HepG2 (cell line): ENCODE results near the gene VPS13D. TPM values are rescaled to one million over a fixed set of nuclear protein-coding genes. Genes with fewer than 3 reads are reported as not detected.

Experiments used
- ATAC-seq: fragments of 200-7000 bp; cut with Tn5 transposase; 3 replicates; pipeline ENCODE4 v1.9.1; 2020; ENCODE audit warnings: mild to moderate bottlenecking, moderate library complexity
- BruUV-seq: library from RNA; stranded (reverse); fragments of 400-500 nt; replicated peaks from 2 replicates; lab custom pipeline; 2021; lab: Mats Ljungman, UMichigan
- CTCF ChIA-PET: fragments of 300-600 bp; formaldehyde crosslinking; extraction: SDS; loops from one replicate; lab custom pipeline; 2021; ENCODE audit warnings: low total read pairs, inconsistent platforms, low intra/inter-chr PET ratio; lab: Yijun Ruan, JAX
- POLR2A ChIA-PET: fragments of 350-600 bp; sonication (Branson Sonifier 250); formaldehyde crosslinking; loops from one replicate; lab custom pipeline; 2020; ENCODE audit warnings: antibody characterized with exemption, inconsistent platforms; lab: Yijun Ruan, JAX
- DNase-seq: peaks from one replicate; pipeline ENCODE4 v3.0.0-alpha.2; 2015; ENCODE audit warnings: low spot score
- FAIRE-seq: peaks from 3 replicates; lab custom pipeline; 2011; peaks lifted over from hg19 to GRCh38; lab: Jason Lieb, UNC
- H2AFZ ChIP-seq: one replicate; pipeline ENCODE4 v1.6.1; 2011; ENCODE audit warnings: low read length, inconsistent platforms
- H3K27ac ChIP-seq: fragments of 300-600 bp; 3 replicates; pipeline ENCODE4 v1.8.0; 2011; ENCODE audit warnings: mixed run types, mild to moderate bottlenecking, mixed read lengths, low read length, inconsistent platforms; ENCODE audit not compliant: insufficient read depth; ENCODE audit errors: extremely low read length
- H3K27me3 ChIP-seq, 2 experiments: fragments of 200-600 bp in 1 of 2; 2 replicates in 1 of 2; 3 replicates in 1 of 2; pipeline versions ENCODE4 v1.6.0 to v1.8.0; 2011; ENCODE audit warnings: low read length in 2 of 2, mild to moderate bottlenecking in 2 of 2, moderate library complexity in 2 of 2, inconsistent platforms in 1 of 2; ENCODE audit not compliant: insufficient read depth in 2 of 2, control insufficient read depth in 1 of 2
- H3K36me3 ChIP-seq, 2 experiments: fragments of 200-600 bp in 1 of 2; replicated peaks in 1 of 2; 2 replicates in 1 of 2; 3 replicates in 1 of 2; pipeline versions ENCODE4 v1.5.1 to v1.8.0; 2011; ENCODE audit warnings: low read length in 2 of 2, inconsistent platforms in 1 of 2; ENCODE audit not compliant: insufficient read depth in 2 of 2, control insufficient read depth in 1 of 2
- H3K4me1 ChIP-seq: 2 replicates; pipeline ENCODE4 v1.5.1; 2012; ENCODE audit warnings: low read length, inconsistent platforms; ENCODE audit not compliant: insufficient read depth
- H3K4me2 ChIP-seq: 2 replicates; pipeline ENCODE4 v1.6.0; 2011; ENCODE audit warnings: low read depth, low read length, inconsistent platforms
- H3K4me3 ChIP-seq, 3 experiments: fragments of 200-600 bp in 1 of 3; sonication (generic), shearing (Covaris generic) in 1 of 3; replicated peaks in 1 of 3; 2 replicates each; pipeline ENCODE4 v1.5.1; 2011 to 2016; ENCODE audit warnings: low read length in 3 of 3, inconsistent platforms in 2 of 3, low read depth in 2 of 3, mild to moderate bottlenecking in 2 of 3, control low read depth in 1 of 3, mixed read lengths in 1 of 3; ENCODE audit not compliant: insufficient read depth in 1 of 3
- H3K79me2 ChIP-seq: one replicate; pipeline ENCODE4 v1.6.1; 2011; ENCODE audit warnings: low read length, inconsistent platforms; ENCODE audit not compliant: insufficient read depth
- H3K9ac ChIP-seq: 2 replicates; pipeline ENCODE4 v1.6.0; 2011; ENCODE audit warnings: mild to moderate bottlenecking, low read depth, low read length, inconsistent platforms; ENCODE audit not compliant: insufficient read depth
- H3K9me3 ChIP-seq: 2 replicates; pipeline ENCODE4 v1.5.1; 2012; ENCODE audit warnings: mild to moderate bottlenecking, low read length
- H4K20me1 ChIP-seq: 2 replicates; pipeline ENCODE4 v1.6.0; 2011; ENCODE audit warnings: inconsistent platforms, mild to moderate bottlenecking, low read length, moderate library complexity; ENCODE audit not compliant: insufficient read depth
- CERS6 ChIP-seq: sonication (generic); formaldehyde crosslinking; IDR thresholded peaks from 2 replicates; pipeline ENCODE4 v1.5.0; 2020; ENCODE audit warnings: missing genetic modification reagents
- ELF1 ChIP-seq: sonication (generic); formaldehyde crosslinking; IDR thresholded peaks from 2 replicates; pipeline ENCODE4 v1.4.0; 2020; ENCODE audit warnings: missing genetic modification reagents
- MED8 ChIP-seq: sonication (generic); formaldehyde crosslinking; IDR thresholded peaks from 2 replicates; pipeline ENCODE4 v1.8.1; 2023; ENCODE audit warnings: mild to moderate bottlenecking, missing genetic modification reagents; ENCODE audit not compliant: insufficient replicate concordance
- ZBTB40 ChIP-seq, 2 experiments: fragments of 450-650 bp in 1 of 2; sonication (generic) in 1 of 2; formaldehyde crosslinking in 1 of 2; IDR thresholded peaks; 2 replicates each; pipeline versions ENCODE4 v1.6.1 to v1.8.0; 2016 to 2022; ENCODE audit warnings: antibody characterized with exemption in 1 of 2, mild to moderate bottlenecking in 1 of 2, missing genetic modification reagents in 1 of 2
- ZNF484 ChIP-seq: sonication (generic); formaldehyde crosslinking; IDR thresholded peaks from 2 replicates; pipeline ENCODE4 v1.5.1; 2020; ENCODE audit warnings: mild to moderate bottlenecking, low read depth, missing genetic modification reagents, borderline replicate concordance
- WGBS: methylation state at CpG from one replicate; pipeline ENCODE4 v1.1.6; 2017; ENCODE audit warnings: low lambda C conversion rate; 5-methylcytosine and 5-hydroxymethylcytosine counted together
- in situ Hi-C: cut with HindIII; loops from 2 replicates; pipeline ENCODE4 v1.10.0; 2017; ENCODE audit warnings: low pct_unique_long_range_greater_than_20kb; ENCODE audit not compliant: extremely low pct_ligation_motif_present
- intact Hi-C: fragments of 100-400 bp; cut with micrococcal nuclease; formaldehyde crosslinking; loops from one replicate; pipeline ENCODE4 v1.10.0; 2022; ENCODE audit not compliant: unreplicated experiment
- polyA plus RNA-seq, 8 experiments: library from polyadenylated mRNA; depleted of rRNA in 3 of 8; stranded (reverse) in 7 of 8; unstranded in 1 of 8; fragments of >200 nt; fragmentation: Illumina TruSeq in 4 of 8; extraction: Trizol in 4 of 8; gene quantifications; 2 replicates each; pipeline versions ENCODE4 v1.2.1 to v1.2.3, GENCODE V29; 2011 to 2016; ENCODE audit warnings: low read depth in 4 of 8, missing spikeins in 1 of 8, mixed read lengths in 1 of 8; ENCODE audit not compliant: insufficient read depth in 1 of 8
- total RNA-seq, 5 experiments: library from RNA; depleted of rRNA; stranded (reverse); fragments of >200 nt; fragmentation: Illumina TruSeq; extraction: Trizol; gene quantifications; 2 replicates each; pipeline ENCODE4 v1.2.3, GENCODE V29; 2016; ENCODE audit warnings: low read depth in 1 of 5

VPS13D gene
- total and polyA plus RNA-seq, 2 of the 13 experiments (the other 11 are each of a cell fraction or from before 2014, with no cell fraction given) = 8.6 to 13.9 TPM

GRCh38 chr1:12229386-12229834 lies 420 bp upstream of the VPS13D start:
- peak overlapping the region; percentile 76 for H2AFZ ChIP-seq
- H3K36me3 ChIP-seq = no peaks in the 10 kb centered on the region
- H3K9ac ChIP-seq = peak overlapping the region; percentile 43; the same call in 1 of the 2 replicates
- H3K9me3 ChIP-seq = no peaks in the 10 kb centered on the region
- H3K4me2 ChIP-seq = peak overlapping the region; percentile 79
- no peak for FAIRE-seq
- DNase-seq = no peak
- 52% methylated on average over 13 of the region's 13 CpGs for whole genome bisulfite sequencing
- peaks cover 2% of the 10 kb centered on the region for H3K79me2 ChIP-seq
- intact Hi-C loops (no loop called here), in situ Hi-C loops (no loop called here)
- BruUV-seq = no TSS peak
- peak; percentile 37 for ATAC-seq
- CTCF ChIA-PET = interaction anchor here (1.7 kb wide), 1 partner anchor 47 kb away, joined by 7 read pairs; no protein-coding TSS in a partner anchor
- H3K4me3 ChIP-seq = peak overlapping the region in 2 of 3 experiments; percentile 29 to 87; a peak in 5 of 6 replicates
- no peak for TF ChIP-seq CERS6 (CRISPR knock-in tag)
- TF ChIP-seq ELF1 (CRISPR knock-in tag) = 0 out of 2 replicates have a peak, but pooled peaks have one; percentile 16
- H3K27ac ChIP-seq = no peak overlapping the region
- peaks cover 24% of the 10 kb centered on the region for H3K4me1 ChIP-seq
- H3K27me3 ChIP-seq = no peaks in the 10 kb centered on the region; a peak in 1 of 5 replicates
- POLR2A ChIA-PET = no interaction called here
- H4K20me1 ChIP-seq = peaks cover 4% of the 10 kb centered on the region; the same call in 1 of the 2 replicates

GRCh38 chr1:12230549-12231275 lies 882 bp downstream of the VPS13D start:
- no peaks in the 10 kb centered on the region for H3K36me3 ChIP-seq
- peaks cover 24% of the 10 kb centered on the region for H3K4me1 ChIP-seq
- H3K4me3 ChIP-seq = peak overlapping the region; percentile 83 to 89 (median 87)
- H3K27me3 ChIP-seq = no peaks in the 10 kb centered on the region
- peaks cover 2% of the 10 kb centered on the region for H3K79me2 ChIP-seq
- BruUV-seq = no TSS peak
- H3K9ac ChIP-seq = peak overlapping the region; percentile 78
- DNase-seq (peak; percentile 27), ATAC-seq (peak; percentile 72), FAIRE-seq (no peak)
- intact Hi-C loops = no loop called here
- H3K9me3 ChIP-seq = no peaks in the 10 kb centered on the region
- CTCF ChIA-PET = interaction anchor here (0.7 to 1.7 kb wide), 2 partner anchors 46 to 388 kb away, joined by 3 to 7 read pairs; no protein-coding TSS in a partner anchor
- 2% methylated on average over 6 of the region's 36 CpGs for WGBS
- in situ Hi-C loops = no loop called here
- H3K27ac ChIP-seq = peak overlapping the region; percentile 17
- H2AFZ ChIP-seq = no peak overlapping the region
- H3K4me2 ChIP-seq = peak overlapping the region; percentile 79
- POLR2A ChIA-PET = no interaction called here
- H4K20me1 ChIP-seq = peaks cover 4% of the 10 kb centered on the region; the same call in 1 of the 2 replicates
- TF ChIP-seq MED8 (CRISPR knock-in tag) (no peak), ZNF484 (CRISPR knock-in tag) (no peak), ZBTB40 (IDR thresholded peaks at IDR 0.05) (no peak), ZBTB40 (CRISPR knock-in tag; IDR thresholded peaks at IDR 0.05) (no peak)
